Neutrophil (primary cell): Measurements from ENCODE around the gene SOAT2.

ENCODE experiments used
- H3K27ac ChIP-seq: fragments of 200-600 bp; sonication (generic); 2 replicates; pipeline ENCODE4 v1.5.1; 2016; ENCODE audit warnings: mild to moderate bottlenecking, moderate library complexity
- H3K27me3 ChIP-seq: fragments of 200-600 bp; sonication (generic); 2 replicates; pipeline ENCODE4 v1.6.0; 2016; ENCODE audit warnings: mild to moderate bottlenecking
- H3K36me3 ChIP-seq: fragments of 200-600 bp; sonication (generic); 2 replicates; pipeline ENCODE4 v1.5.1; 2017
- H3K4me1 ChIP-seq, 2 experiments: fragments of 200-600 bp in 1 of 2; sonication (generic) in 1 of 2; 1 replicate in 1 of 2; 2 replicates in 1 of 2; pipeline versions ENCODE4 v1.5.1 to v1.6.1; 2013 to 2016; ENCODE audit warnings: low read depth in 1 of 2, low read length in 1 of 2, mild to moderate bottlenecking in 1 of 2, moderate library complexity in 1 of 2; ENCODE audit not compliant: control insufficient read depth in 1 of 2, insufficient read depth in 1 of 2
- H3K4me3 ChIP-seq, 2 experiments: fragments of 200-600 bp in 1 of 2; sonication (generic) in 1 of 2; 1 replicate in 1 of 2; 2 replicates in 1 of 2; pipeline ENCODE4 v1.5.1; 2013 to 2016; ENCODE audit warnings: low read depth in 1 of 2, low read length in 1 of 2, mild to moderate bottlenecking in 1 of 2, moderate library complexity in 1 of 2
- H3K9me3 ChIP-seq: fragments of 200-600 bp; sonication (generic); 2 replicates; pipeline ENCODE4 v1.5.1; 2016
- CTCF ChIP-seq: fragments of 200-600 bp; sonication (generic); IDR thresholded peaks from 2 replicates; pipeline ENCODE4 v1.5.1; 2016; ENCODE audit warnings: antibody characterized with exemption

Gene SOAT2

GRCh38 chr12:53056901-53057300, 46.4 kb upstream of the SOAT2 start:
- peaks cover 11 to 12% of the 10 kb centered on the region in 2 experiments for H3K4me1 ChIP-seq
- no peaks in the 10 kb centered on the region for H3K9me3 ChIP-seq
- no peak overlapping the region for H3K4me3 ChIP-seq
- H3K27me3 ChIP-seq: peaks cover 9% of the 10 kb centered on the region
- TF ChIP-seq CTCF: no peak
- no peaks in the 10 kb centered on the region for H3K36me3 ChIP-seq
- H3K27ac ChIP-seq: no peak overlapping the region

- Histone ChIP-seq H3K4me1 (peaks cover 11 to 12% of the 10 kb centered on the region in 2 experiments), H3K27ac (no peak overlapping the region), H3K27me3 (peaks cover 9% of the 10 kb centered on the region), H3K4me3 (no peak overlapping the region), H3K36me3 (peaks cover 1% of the 10 kb centered on the region), H3K9me3 (no peaks in the 10 kb centered on the region)
- no peak for TF ChIP-seq CTCF
Measured at GRCh38 chr12:53057816-53058500, 45.3 kb upstream of the SOAT2 start.

GRCh38 chr12:53058674-53059433, 44.4 kb upstream of the SOAT2 start:
- Histone ChIP-seq H3K27ac (no peak overlapping the region), H3K4me1 (peaks cover 8% of the 10 kb centered on the region in 2 experiments), H3K9me3 (no peaks in the 10 kb centered on the region), H3K36me3 (peaks cover 10% of the 10 kb centered on the region), H3K27me3 (peaks cover 5% of the 10 kb centered on the region), H3K4me3 (no peak overlapping the region)
- no peak for TF ChIP-seq CTCF

- H3K36me3 ChIP-seq: peaks cover 17% of the 10 kb centered on the region
- H3K27ac ChIP-seq: no peak overlapping the region
- H3K4me3 ChIP-seq: no peak overlapping the region
- H3K4me1 ChIP-seq: peaks cover under 1 to 4% of the 10 kb centered on the region in 2 experiments
- TF ChIP-seq CTCF: no peak
- peaks cover 5% of the 10 kb centered on the region for H3K27me3 ChIP-seq
- no peaks in the 10 kb centered on the region for H3K9me3 ChIP-seq
Measured at GRCh38 chr12:53059434-53060063, 43.7 kb upstream of the SOAT2 start.

- H3K9me3 ChIP-seq: no peaks in the 10 kb centered on the region
- no peaks in the 10 kb centered on the region for H3K4me1 ChIP-seq
- no peak overlapping the region for H3K4me3 ChIP-seq
- no peak overlapping the region for H3K27ac ChIP-seq
- peaks cover 5% of the 10 kb centered on the region for H3K27me3 ChIP-seq
- no peak for TF ChIP-seq CTCF
- peaks cover 23% of the 10 kb centered on the region for H3K36me3 ChIP-seq
Measured at GRCh38 chr12:53060064-53060720, 43.1 kb upstream of the SOAT2 start.
